Measurements from ENCODE around the gene GPX6.
A peak's percentile ranks its signal among the peaks of the same experiment; 100 is the strongest.
"Not testable (repeated sequence)": the region's sequence is repeated elsewhere in the genome, so short reads cannot be mapped to it uniquely, and the experiment has no call there.

GPX6 gene

GRCh38 chr6:28515676-28516075 is at the start of gene GPX6:
TSS of gene GPX6 (minus strand) at chr6:28515793. CDS start at chr6:28515743, 50 bp downstream.
- no peak for DNase-seq (ENCODE audit: low spot score)

GRCh38 chr6:28563430-28564095 is 48.0 kb upstream of the GPX6 start:
- no peak for DNase-seq (ENCODE audit: low spot score)

GRCh38 chr6:28558629-28559028 is 43.0 kb upstream of the GPX6 start:
- DNase-seq (ENCODE audit: low spot score), result no peak

- DNase-seq (ENCODE audit: low spot score), result no peak
These were observed 39.5 kb upstream of the GPX6 start for GRCh38 chr6:28555136-28555535.

GRCh38 chr6:28553986-28554881 is 38.6 kb upstream of the GPX6 start:
- no peak for DNase-seq (ENCODE audit: low spot score)

GRCh38 chr6:28553384-28553985 is 37.9 kb upstream of the GPX6 start:
- DNase-seq (ENCODE audit: low spot score), result no peak

GRCh38 chr6:28551891-28552666 is 36.5 kb upstream of the GPX6 start:
- no peak for DNase-seq (ENCODE audit: low spot score)

GRCh38 chr6:28547003-28547402 is 31.4 kb upstream of the GPX6 start:
- DNase-seq (ENCODE audit: low spot score), result not testable (repeated sequence)

GRCh38 chr6:28545955-28546354 is 30.4 kb upstream of the GPX6 start:
- DNase-seq (ENCODE audit: low spot score), result no peak

- DNase-seq (ENCODE audit: low spot score), result no peak
These were observed 28.3 kb upstream of the GPX6 start for GRCh38 chr6:28543651-28544610.

- DNase-seq (ENCODE audit: low spot score), result peak; percentile 38
These were observed 27.1 kb upstream of the GPX6 start for GRCh38 chr6:28542440-28543296.

- DNase-seq (ENCODE audit: low spot score), result no peak
These were observed 26.4 kb upstream of the GPX6 start for GRCh38 chr6:28541996-28542395.

- no peak for DNase-seq (ENCODE audit: low spot score)
These were observed 22.0 kb upstream of the GPX6 start for GRCh38 chr6:28537509-28538140.

GRCh38 chr6:28537065-28537464 is 21.5 kb upstream of the GPX6 start:
- DNase-seq (ENCODE audit: low spot score), result no peak

GRCh38 chr6:28534875-28535274 is 19.3 kb upstream of the GPX6 start:
- no peak for DNase-seq (ENCODE audit: low spot score)

- no peak for DNase-seq (ENCODE audit: low spot score)
These were observed 18.7 kb upstream of the GPX6 start for GRCh38 chr6:28534306-28534705.

- no peak for DNase-seq (ENCODE audit: low spot score)
These were observed 16.0 kb upstream of the GPX6 start for GRCh38 chr6:28531479-28532128.

GRCh38 chr6:28530777-28531176 is 15.2 kb upstream of the GPX6 start:
- DNase-seq (ENCODE audit: low spot score), result no peak

- no peak for DNase-seq (ENCODE audit: low spot score)
These were observed 10.0 kb upstream of the GPX6 start, which contains the start of gene GPX5 for GRCh38 chr6:28525496-28526039. TSS of gene GPX5 (plus strand) at chr6:28525881. CDS start at chr6:28526014, 133 bp downstream.

Measured in AG08395 (cell line).